Suppressor macrophage treated with lipopolysaccharide for 4 hours (primary cell): Measurements from ENCODE around the gene OR2AT4.
A peak's percentile ranks its signal among the peaks of the same experiment; 100 is the strongest.
"Not testable (repeated sequence)": the region's sequence is repeated elsewhere in the genome, so short reads cannot be mapped to it uniquely, and the experiment has no call there.

Source experiments
- DNase-seq: peaks from one replicate; pipeline ENCODE4 v3.0.0-alpha.2; 2020

Gene OR2AT4

GRCh38 chr11:75063741-75064314, 32.8 kb downstream of the OR2AT4 start:
- DNase-seq: no peak

GRCh38 chr11:75059299-75059698, 37.4 kb downstream of the OR2AT4 start:
- no peak for DNase-seq

- DNase-seq: peak; percentile 8
Observed at GRCh38 chr11:75056814-75057213, 39.9 kb downstream of the OR2AT4 start.

- peak; percentile 29 for DNase-seq
Observed at GRCh38 chr11:75055511-75055910, 41.2 kb downstream of the OR2AT4 start.

GRCh38 chr11:75052457-75052856, 44.2 kb downstream of the OR2AT4 start:
- no peak for DNase-seq

GRCh38 chr11:75051043-75051442, 45.6 kb downstream of the OR2AT4 start:
- DNase-seq: no peak

- no peak for DNase-seq
Observed at GRCh38 chr11:75050516-75050915, 46.2 kb downstream of the OR2AT4 start.

GRCh38 chr11:75049501-75050266, 47.0 kb downstream of the OR2AT4 start:
- not testable (repeated sequence) for DNase-seq

GRCh38 chr11:75047191-75047590, 49.5 kb downstream of the OR2AT4 start:
- DNase-seq: no peak

GRCh38 chr11:75046668-75047067, 50.0 kb downstream of the OR2AT4 start:
- DNase-seq: not testable (repeated sequence)

- not testable (repeated sequence) for DNase-seq
Observed at GRCh38 chr11:75044381-75045170, 52.1 kb downstream of the OR2AT4 start.

- DNase-seq: not testable (repeated sequence)
Observed at GRCh38 chr11:75041821-75042220, 54.9 kb downstream of the OR2AT4 start.

GRCh38 chr11:75041263-75041662, 55.4 kb downstream of the OR2AT4 start:
- DNase-seq: no peak

GRCh38 chr11:75040167-75040770, 56.4 kb downstream of the OR2AT4 start:
- DNase-seq: no peak

- DNase-seq: no peak
Observed at GRCh38 chr11:75035911-75036565, 60.6 kb downstream of the OR2AT4 start.

GRCh38 chr11:75035256-75035655, 61.4 kb downstream of the OR2AT4 start:
- peak; percentile 41 for DNase-seq

- DNase-seq: no peak
Observed at GRCh38 chr11:75033916-75034315, 62.8 kb downstream of the OR2AT4 start.

GRCh38 chr11:75032550-75032935, 64.1 kb downstream of the OR2AT4 start:
- no peak for DNase-seq

GRCh38 chr11:75031771-75032549, 64.7 kb downstream of the OR2AT4 start:
- peak; percentile 72 for DNase-seq
